ENCODE results near the gene TRIM2.

DNA sequence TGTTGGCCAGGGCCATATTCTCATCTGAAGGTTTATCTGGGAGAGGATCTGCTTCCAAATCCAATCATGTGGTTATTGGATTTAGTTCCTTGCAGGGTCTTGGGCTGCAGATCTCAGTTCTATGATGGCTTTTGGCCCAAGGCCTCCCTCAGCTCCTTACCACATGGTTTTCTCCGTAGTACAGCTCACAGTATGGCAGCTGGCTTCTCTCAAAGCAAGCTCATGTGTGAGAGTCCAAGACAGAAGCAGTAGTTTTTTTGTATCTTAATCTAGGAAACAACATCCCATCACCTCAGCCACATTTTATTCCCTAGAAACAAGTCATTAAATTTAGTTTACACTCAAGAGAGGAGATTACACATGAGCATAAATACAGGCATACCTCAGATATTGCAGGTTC lies 164.8 kb downstream of the TRIM2 start:
- no peak for TF ChIP-seq POLR2A (IDR thresholded peaks at IDR 0.05)
- TF ChIP-seq CTCF (IDR thresholded peaks at IDR 0.05) = no peak
- TF ChIP-seq POLR2AphosphoS5 (IDR thresholded peaks at IDR 0.05) = no peak

Data from upper lobe of left lung (tissue), 4 donors.